NCI-H82 (cell line): ENCODE results near the gene EEF1A2.

Experiments
- DNase-seq: peaks from one replicate; lab custom pipeline; 2025; lab: John Stamatoyannopoulos, UW

The EEF1A2 gene

GRCh38 chr20:63449796-63450730 lies 48.8 kb downstream of the EEF1A2 start:
- no peak for DNase-seq

- DNase-seq, result no peak
Observed at GRCh38 chr20:63449025-63449424, 49.9 kb downstream of the EEF1A2 start.

GRCh38 chr20:63448031-63448430 lies 50.9 kb downstream of the EEF1A2 start:
- DNase-seq, result no peak

GRCh38 chr20:63447320-63447719 lies 51.6 kb downstream of the EEF1A2 start:
- DNase-seq, result no peak

- DNase-seq, result no peak
Observed at GRCh38 chr20:63446216-63447024, 52.5 kb downstream of the EEF1A2 start.

GRCh38 chr20:63445075-63445734 lies 53.7 kb downstream of the EEF1A2 start:
- no peak for DNase-seq

GRCh38 chr20:63444548-63444947 lies 54.3 kb downstream of the EEF1A2 start:
- no peak for DNase-seq

GRCh38 chr20:63443606-63444395 lies 55.1 kb downstream of the EEF1A2 start:
- no peak for DNase-seq

- DNase-seq, result peak; percentile 76
Observed at GRCh38 chr20:63442100-63442493, 56.8 kb downstream of the EEF1A2 start.

GRCh38 chr20:63441136-63442099 lies 57.5 kb downstream of the EEF1A2 start:
- no peak for DNase-seq

- DNase-seq, result no peak
Observed at GRCh38 chr20:63440366-63440955, 58.4 kb downstream of the EEF1A2 start.

GRCh38 chr20:63439866-63440265 lies 59.0 kb downstream of the EEF1A2 start:
- no peak for DNase-seq

GRCh38 chr20:63438121-63438520 lies 60.8 kb downstream of the EEF1A2 start:
- DNase-seq, result no peak
